ENCODE results near the gene DPM1.
A peak's percentile ranks its signal among the peaks of the same experiment; 100 is the strongest.

The DPM1 gene

DNA sequence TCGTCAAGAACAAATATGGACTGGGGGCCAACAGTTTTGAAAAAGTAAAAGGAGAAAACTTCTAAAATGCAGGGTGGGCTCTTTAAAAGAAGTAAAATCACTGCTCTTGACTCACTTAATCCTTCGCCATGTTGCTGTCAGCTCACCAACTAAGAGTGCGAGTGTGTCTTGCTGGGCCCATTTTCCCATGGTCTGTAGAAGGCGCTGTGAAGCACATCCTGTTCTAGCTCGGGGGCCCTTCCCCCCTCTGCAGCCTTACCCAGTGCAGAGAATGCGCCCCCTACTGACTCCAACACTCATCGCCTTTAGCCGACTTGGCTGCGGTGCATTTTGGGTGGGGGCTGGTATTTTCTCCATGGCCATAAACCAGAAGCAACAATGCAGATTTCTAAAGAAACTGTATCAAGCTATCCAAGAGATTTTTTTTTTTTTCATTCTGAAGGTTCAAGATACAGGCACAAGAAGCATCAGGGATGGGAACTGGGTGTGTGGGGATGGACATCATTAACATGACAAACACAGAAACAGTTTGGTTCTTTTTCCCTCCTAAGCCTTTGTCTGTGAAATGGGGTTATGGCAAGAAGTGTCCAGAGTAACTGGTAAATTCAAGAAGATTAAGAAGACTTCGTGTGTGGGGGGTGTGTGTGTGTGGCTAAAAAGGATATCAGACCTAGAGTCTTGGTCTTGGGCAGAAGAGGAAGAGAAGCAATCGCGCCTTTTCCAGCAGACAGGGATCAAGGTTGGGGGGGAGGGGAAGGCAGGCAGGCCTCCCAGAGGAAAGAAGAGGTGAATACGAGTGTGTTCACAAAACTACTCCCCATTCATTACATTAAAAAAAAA, 28.8 kb downstream of the DPM1 start:
- DNase-seq: peak; percentile 92

DNA sequence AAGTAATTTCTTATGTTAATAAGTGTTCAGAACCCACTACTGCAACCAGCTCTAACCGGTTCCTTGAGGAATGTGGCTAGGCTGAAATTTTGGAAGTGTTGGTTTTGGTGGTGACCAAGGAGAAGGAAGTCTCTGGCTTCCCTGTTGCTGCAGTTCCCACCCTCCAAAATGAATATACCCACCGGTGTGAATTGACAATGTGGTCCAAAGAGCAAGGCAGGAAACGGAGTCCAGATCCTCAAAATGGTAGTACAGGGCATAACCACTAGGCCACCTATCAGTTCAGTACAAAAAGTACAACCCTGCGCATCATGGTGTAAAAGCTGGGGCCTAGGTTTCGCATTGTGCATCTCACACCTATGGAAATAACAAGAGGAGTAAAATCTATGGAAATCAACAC, 29.9 kb downstream of the DPM1 start:
- DNase-seq: no peak

DNA sequence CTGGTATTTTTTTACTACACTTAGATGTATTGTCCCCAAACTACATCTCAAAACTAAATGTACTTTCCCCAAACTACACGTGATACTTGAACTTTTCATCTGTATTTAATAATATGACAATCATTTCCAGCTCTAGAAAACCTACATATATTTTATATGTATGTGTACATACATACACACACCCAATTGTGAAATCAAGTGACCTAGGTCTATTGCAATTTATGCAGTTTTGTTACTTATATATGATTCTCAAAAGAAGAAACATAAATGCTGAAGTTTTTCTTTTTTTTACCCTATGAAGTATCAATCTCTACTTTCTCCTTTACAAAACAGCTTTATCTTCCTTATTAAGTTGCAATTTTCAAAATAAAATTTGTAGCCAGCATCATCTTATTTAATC, 31.8 kb downstream of the DPM1 start:
- no peak for DNase-seq

DNA sequence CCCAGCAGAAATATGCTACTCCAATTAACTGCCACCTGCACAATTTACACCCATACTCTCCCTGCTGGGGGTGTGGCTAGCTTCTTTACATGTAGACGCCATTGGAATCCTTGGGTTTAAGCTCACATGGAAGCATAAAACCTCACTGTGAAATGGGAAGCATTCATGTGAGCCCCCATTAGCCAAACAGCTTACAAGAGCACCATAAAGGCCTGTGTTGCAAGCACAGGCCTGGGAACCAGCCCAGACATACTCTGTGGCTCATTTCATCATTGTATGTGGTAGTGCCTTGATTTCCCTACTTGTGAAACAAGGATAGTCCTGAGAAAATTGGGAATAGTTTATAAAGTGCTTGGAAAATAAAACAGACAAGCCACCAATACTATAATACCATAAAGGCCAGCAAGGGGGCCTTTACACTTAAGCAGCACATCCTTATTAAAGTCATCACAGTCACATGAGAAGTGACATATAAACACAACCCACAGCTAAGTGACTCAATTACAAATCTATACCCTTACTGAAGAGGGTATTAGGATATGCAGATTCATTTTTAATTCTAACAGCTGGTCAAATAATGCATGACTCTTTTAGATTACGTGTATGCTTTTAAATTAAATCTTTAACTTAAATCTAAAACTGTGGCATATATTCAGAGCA, 33.9 kb downstream of the DPM1 start:
- DNase-seq: no peak

DNA sequence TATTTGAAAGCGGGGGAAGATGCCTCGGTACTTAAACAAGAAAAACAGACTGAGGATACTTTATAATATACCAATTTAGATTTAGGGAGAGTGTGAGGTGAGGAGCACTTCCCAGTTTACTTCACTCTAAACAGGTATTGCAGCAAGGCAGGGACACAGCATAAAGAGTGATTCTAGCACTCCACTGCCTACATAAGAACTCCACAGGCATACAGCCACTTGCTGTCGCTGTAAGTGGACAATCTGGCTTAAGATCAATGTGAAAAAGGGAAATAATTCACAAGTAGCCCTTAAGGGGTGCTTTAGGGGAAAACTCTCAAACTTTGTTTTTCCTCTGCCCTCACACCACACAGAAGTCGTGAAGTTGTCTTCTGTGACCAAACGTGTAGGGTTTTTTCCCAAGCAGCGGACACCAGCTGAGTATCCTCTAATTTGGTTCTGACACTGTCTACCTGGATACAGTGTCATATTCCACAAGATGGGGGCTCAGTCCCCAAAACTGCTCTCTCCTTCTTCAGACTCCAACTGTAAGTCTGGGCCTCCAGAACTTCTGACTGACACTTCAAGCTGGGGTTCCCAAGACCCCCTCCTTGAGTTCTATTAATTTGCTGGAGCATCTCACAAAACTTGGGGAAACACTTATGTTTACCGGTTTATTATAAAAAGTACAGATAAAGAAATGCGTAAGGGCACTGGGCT, 36.4 kb downstream of the DPM1 start:
- DNase-seq: no peak

GRCh38 chr20:50920997-50921396, 37.3 kb downstream of the DPM1 start:
- DNase-seq: no peak

- DNase-seq: no peak
These were observed 38.8 kb downstream of the DPM1 start for GRCh38 chr20:50919567-50919966.

- no peak for DNase-seq
These were observed 39.9 kb downstream of the DPM1 start for GRCh38 chr20:50918403-50918802.

GRCh38 chr20:50916934-50917333, 41.4 kb downstream of the DPM1 start:
- no peak for DNase-seq

DNA sequence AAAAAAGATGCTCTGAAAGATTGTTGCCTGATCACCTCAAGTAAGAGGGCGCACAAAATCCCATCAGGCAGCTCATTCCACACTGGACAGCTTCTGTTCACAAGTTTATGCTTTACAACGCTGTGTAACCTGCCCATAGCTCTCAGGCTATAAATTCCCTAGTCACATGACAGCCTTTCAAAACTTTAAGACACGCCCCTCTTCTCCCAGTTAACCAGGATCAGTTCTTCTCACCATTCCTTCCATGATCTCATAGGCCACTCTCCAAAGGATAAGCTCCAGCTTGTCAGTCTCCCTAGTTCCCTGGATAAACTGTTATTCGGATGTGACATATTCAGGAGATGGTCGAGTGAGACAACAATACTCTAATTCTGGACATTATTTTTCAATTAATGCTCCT, 42.1 kb downstream of the DPM1 start:
- DNase-seq: no peak

DNA sequence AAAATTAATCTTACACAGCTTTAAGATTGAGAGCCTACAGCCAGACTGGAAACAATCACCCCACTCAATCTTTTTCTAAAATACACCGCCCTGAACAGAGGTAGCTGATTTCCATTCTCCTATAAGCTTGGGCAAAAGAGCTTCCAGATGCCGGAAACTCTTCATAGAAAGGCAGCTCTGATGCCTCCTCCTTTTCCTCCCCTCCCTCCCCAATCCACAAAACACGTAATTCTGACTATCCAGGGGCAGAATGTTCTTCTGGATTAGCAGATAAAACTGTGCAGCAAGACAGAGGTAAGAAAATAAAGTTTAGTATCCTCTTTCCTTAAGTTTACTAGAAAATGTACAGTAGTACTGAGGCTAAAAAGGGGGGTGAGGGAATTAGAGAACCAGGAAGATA, 42.9 kb downstream of the DPM1 start:
- DNase-seq: no peak

DNA sequence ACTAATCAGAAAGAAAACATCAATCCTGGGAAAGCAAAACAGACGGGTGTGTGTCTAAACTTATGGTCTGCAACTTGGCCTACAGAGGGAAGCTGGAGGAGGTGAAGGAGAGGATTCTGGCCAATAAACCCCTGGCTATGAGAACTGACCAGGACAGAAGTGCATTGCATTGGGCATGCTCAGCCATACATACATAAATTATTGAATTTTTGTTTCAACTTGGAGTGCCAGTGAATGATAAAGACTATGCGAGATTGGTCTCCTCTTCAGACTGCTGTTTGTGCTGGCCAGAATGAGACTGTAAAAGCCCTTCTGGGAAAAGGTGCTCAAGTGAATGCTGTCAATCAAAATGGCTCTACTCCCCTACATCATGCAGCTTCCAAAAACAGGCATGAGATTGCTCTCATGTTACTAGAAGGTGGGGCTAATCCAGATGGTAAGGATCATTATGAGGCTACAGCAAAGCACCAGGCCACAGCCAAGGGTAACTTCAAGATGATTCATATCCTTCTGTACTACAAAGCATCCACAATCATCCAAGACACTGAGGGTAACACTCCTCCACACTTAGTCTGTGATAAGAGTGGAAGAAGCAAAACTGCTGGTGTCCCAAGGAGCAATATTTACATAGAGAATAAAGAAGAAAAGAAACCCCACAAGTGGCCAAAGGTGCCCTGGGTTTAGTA, 44.5 kb downstream of the DPM1 start:
- DNase-seq: no peak

DNA sequence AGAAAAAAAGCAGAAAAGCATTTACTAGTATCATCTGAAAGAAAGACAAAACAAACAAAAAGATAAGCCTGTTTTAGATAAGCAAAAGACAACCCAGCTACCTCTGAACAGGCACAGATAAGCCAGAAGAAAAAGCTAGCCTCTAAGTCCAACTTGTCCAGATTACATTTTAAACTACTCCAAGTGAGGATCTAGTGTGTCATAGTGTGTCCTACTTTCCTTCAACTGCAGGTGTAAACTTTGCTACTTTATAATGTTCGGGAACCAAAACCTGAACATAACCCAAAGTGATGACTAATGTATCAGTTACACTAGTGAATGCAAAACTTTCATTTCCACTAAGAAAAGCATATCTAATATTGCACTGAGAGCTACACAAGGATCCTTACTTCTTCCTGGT, 46.6 kb downstream of the DPM1 start:
- DNase-seq: no peak

DNA sequence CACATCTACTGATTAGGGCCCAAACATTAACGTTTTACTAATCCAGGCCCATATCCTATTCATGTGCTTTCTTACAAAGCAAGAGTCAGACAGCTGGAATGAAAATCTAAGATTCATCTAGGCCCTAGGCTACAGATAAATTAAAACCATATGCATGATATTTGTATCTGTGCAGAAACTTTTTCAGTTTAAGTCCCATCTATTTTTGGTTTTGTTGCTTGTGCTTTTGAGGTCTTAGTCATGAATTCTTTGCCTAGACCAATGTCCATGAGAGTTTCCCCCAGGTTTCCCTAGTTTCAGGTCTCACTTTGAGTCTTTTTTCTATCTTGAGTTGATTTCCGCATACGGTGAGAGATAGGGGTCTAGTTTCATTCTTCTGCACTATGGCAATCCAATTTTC, 47.3 kb downstream of the DPM1 start:
- no peak for DNase-seq

GRCh38 chr20:50909413-50909812, 48.9 kb downstream of the DPM1 start:
- DNase-seq: no peak

GRCh38 chr20:50904067-50904570, 54.2 kb downstream of the DPM1 start:
- DNase-seq: no peak

- DNase-seq: no peak
These were observed 54.8 kb downstream of the DPM1 start for GRCh38 chr20:50903353-50904051.

GRCh38 chr20:50901301-50901700, 57.0 kb downstream of the DPM1 start:
- DNase-seq: no peak

DNA sequence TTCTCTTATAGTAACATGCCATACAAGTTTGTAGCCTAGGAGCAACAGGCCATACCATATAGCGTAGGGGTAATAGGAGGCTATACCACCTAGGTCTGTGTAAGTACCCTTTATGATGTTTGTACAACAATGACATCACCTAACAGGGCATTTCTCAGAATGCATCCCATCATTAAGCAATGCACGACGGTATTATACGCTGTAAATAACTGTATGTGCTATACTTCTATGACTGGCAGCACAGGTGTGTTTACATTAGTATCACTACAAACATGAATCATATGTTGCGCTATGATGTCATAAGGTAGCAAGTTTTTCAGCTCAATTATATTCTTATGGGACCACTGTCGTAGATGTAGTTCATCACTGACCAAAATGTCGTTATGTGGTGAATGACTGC, 58.1 kb downstream of the DPM1 start:
- no peak for DNase-seq

DNA sequence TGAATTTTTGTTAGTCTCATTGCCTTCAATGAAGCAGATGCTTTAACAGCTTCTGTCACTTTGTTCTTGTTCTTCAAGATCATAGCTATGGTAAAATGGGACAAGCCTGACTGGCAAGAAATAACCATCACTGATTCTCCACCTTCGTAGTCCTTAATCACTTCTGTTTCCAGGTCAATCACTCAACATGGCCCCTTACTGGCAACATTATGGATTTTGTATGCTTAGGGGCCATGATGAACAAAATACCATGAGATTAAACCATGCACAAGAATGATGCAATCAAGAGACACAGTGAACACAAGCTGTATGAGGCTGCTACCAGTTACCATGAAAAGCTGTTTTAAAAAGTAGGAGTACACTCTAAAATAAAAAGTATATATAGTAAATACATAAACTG, 59.9 kb downstream of the DPM1 start:
- DNase-seq: no peak

- DNase-seq: no peak
These were observed 63.1 kb downstream of the DPM1 start for GRCh38 chr20:50895111-50895830.

- no peak for DNase-seq
These were observed 64.7 kb downstream of the DPM1 start for GRCh38 chr20:50893620-50894019.
